H9 (cell line): Measurements from ENCODE around the gene GLB1L2. TPM values are rescaled to one million over a fixed set of nuclear protein-coding genes. Genes with fewer than 3 reads are reported as not detected.

Experiments
- DNase-seq: peaks from one replicate; pipeline ENCODE4 v3.0.0-alpha.2; 2017
- H2AFZ ChIP-seq: one replicate; pipeline ENCODE4 v1.6.1; 2013; ENCODE audit warnings: mild to moderate bottlenecking, low read length, control low read depth, moderate library complexity
- H2AK5ac ChIP-seq: 2 replicates; pipeline ENCODE4 v1.6.1; 2013; ENCODE audit warnings: low read length, control low read depth, mixed read lengths; ENCODE audit not compliant: insufficient read length
- H2BK120ac ChIP-seq: one replicate; pipeline ENCODE4 v1.6.1; 2013; ENCODE audit warnings: low read depth, mild to moderate bottlenecking, low read length, control low read depth, inconsistent platforms; ENCODE audit not compliant: poor library complexity, severe bottlenecking
- H2BK12ac ChIP-seq: 2 replicates; pipeline ENCODE4 v1.6.1; 2013; ENCODE audit warnings: low read length, control low read depth, mixed read lengths, low read depth; ENCODE audit not compliant: insufficient read length
- H2BK15ac ChIP-seq: 2 replicates; pipeline ENCODE4 v1.6.1; 2013; ENCODE audit warnings: low read depth, low read length, control low read depth
- H2BK20ac ChIP-seq: one replicate; pipeline ENCODE4 v1.6.1; 2013; ENCODE audit warnings: low read depth, mild to moderate bottlenecking, low read length, control low read depth, inconsistent platforms; ENCODE audit not compliant: poor library complexity, severe bottlenecking
- H2BK5ac ChIP-seq: 2 replicates; pipeline ENCODE4 v1.6.1; 2013; ENCODE audit warnings: low read length, control low read depth, mixed read lengths; ENCODE audit not compliant: insufficient read length
- H3K14ac ChIP-seq: 2 replicates; pipeline ENCODE4 v1.6.1; 2013; ENCODE audit warnings: low read length, control low read depth; ENCODE audit not compliant: insufficient read depth
- H3K18ac ChIP-seq: 2 replicates; pipeline ENCODE4 v1.6.1; 2013; ENCODE audit warnings: low read depth, mild to moderate bottlenecking, mixed read lengths, low read length, control low read depth; ENCODE audit not compliant: insufficient read length
- H3K23ac ChIP-seq: 2 replicates; pipeline ENCODE4 v1.6.1; 2013; ENCODE audit warnings: low read length, control low read depth, mixed read lengths, low read depth; ENCODE audit not compliant: insufficient read length
- H3K23me2 ChIP-seq: 2 replicates; pipeline ENCODE4 v1.6.1; 2013; ENCODE audit warnings: low read depth, mild to moderate bottlenecking, mixed read lengths, low read length, control low read depth; ENCODE audit not compliant: insufficient read length, poor library complexity, severe bottlenecking
- H3K27ac ChIP-seq: 2 replicates; pipeline ENCODE4 v1.5.1; 2013; ENCODE audit warnings: low read length, control low read depth, mixed read lengths, low read depth; ENCODE audit not compliant: insufficient read length
- H3K27me3 ChIP-seq: 2 replicates; pipeline ENCODE4 v1.6.1; 2013; ENCODE audit warnings: low read length, control low read depth, inconsistent platforms; ENCODE audit not compliant: insufficient read depth
- H3K4ac ChIP-seq: 2 replicates; pipeline ENCODE4 v1.6.1; 2013; ENCODE audit warnings: low read depth, mild to moderate bottlenecking, control low read depth, inconsistent platforms, low read length, moderate library complexity
- H3K4me1 ChIP-seq: 2 replicates; pipeline ENCODE4 v1.6.1; 2013; ENCODE audit warnings: low read length, control low read depth, inconsistent platforms; ENCODE audit not compliant: insufficient read depth
- H3K4me2 ChIP-seq: 2 replicates; pipeline ENCODE4 v1.6.1; 2013; ENCODE audit warnings: low read length, control low read depth, mixed read lengths; ENCODE audit not compliant: insufficient read length, insufficient read depth
- H3K56ac ChIP-seq: 2 replicates; pipeline ENCODE4 v1.6.1; 2013; ENCODE audit warnings: low read depth, mild to moderate bottlenecking, mixed read lengths, low read length, control low read depth; ENCODE audit not compliant: insufficient read length
- H3K79me1 ChIP-seq: 2 replicates; pipeline ENCODE4 v1.6.1; 2013; ENCODE audit warnings: low read depth, mild to moderate bottlenecking, moderate library complexity, low read length, control low read depth, inconsistent platforms; ENCODE audit not compliant: insufficient read depth, poor library complexity, severe bottlenecking
- H3K79me2 ChIP-seq: 2 replicates; pipeline ENCODE4 v1.6.1; 2013; ENCODE audit warnings: low read length, control low read depth, inconsistent platforms; ENCODE audit not compliant: insufficient read depth
- H3K9ac ChIP-seq: 2 replicates; pipeline ENCODE4 v1.6.1; 2013; ENCODE audit warnings: low read length, control low read depth, mixed read lengths; ENCODE audit not compliant: insufficient read length; ENCODE audit errors: extremely low read depth
- H3K9me3 ChIP-seq: one replicate; pipeline ENCODE4 v1.6.1; 2013; ENCODE audit warnings: low read depth, low read length, inconsistent platforms; ENCODE audit not compliant: control insufficient read depth
- H3T11ph ChIP-seq: one replicate; pipeline ENCODE4 v1.6.1; 2013; ENCODE audit warnings: mild to moderate bottlenecking, low read length, control low read depth, inconsistent platforms
- H4K20me1 ChIP-seq: one replicate; pipeline ENCODE4 v1.6.1; 2013; ENCODE audit not compliant: control insufficient read depth, insufficient read length, insufficient read depth
- H4K5ac ChIP-seq: 2 replicates; pipeline ENCODE4 v1.6.1; 2013; ENCODE audit warnings: low read depth, mild to moderate bottlenecking, mixed read lengths, low read length, control low read depth; ENCODE audit not compliant: insufficient read length
- H4K8ac ChIP-seq: replicated peaks from 2 replicates; pipeline ENCODE4 v1.6.1; 2013; ENCODE audit warnings: low read length, control low read depth, mixed read lengths, low read depth; ENCODE audit not compliant: insufficient read length
- H4K91ac ChIP-seq: 2 replicates; pipeline ENCODE4 v1.6.1; 2013; ENCODE audit warnings: low read depth, mild to moderate bottlenecking, moderate library complexity, mixed read lengths, low read length, control low read depth; ENCODE audit not compliant: insufficient read length
- H3K27ac Mint-ChIP-seq, 3 experiments: 2 replicates in 2 of 3; 3 replicates in 1 of 3; pipeline ENCODE4 v1.8.0; 2020 to 2021; ENCODE audit warnings: mixed read lengths in 3 of 3, mild to moderate bottlenecking in 1 of 3, moderate library complexity in 1 of 3
- H3K27me3 Mint-ChIP-seq: 2 replicates; pipeline ENCODE4 v1.8.0; 2021; ENCODE audit warnings: low read depth, mild to moderate bottlenecking, moderate library complexity, mixed read lengths
- H3K36me3 Mint-ChIP-seq, 3 experiments: 2 replicates in 2 of 3; 3 replicates in 1 of 3; pipeline ENCODE4 v1.8.0; 2020 to 2021; ENCODE audit warnings: low read depth in 3 of 3, mixed read lengths in 3 of 3; ENCODE audit not compliant: insufficient read depth in 1 of 3
- H3K4me1 Mint-ChIP-seq, 2 experiments: 2 replicates each; pipeline ENCODE4 v1.8.0; 2020; ENCODE audit warnings: mixed read lengths in 2 of 2
- H3K4me3 Mint-ChIP-seq, 2 experiments: 2 replicates in 1 of 2; 3 replicates in 1 of 2; pipeline ENCODE4 v1.8.0; 2020 to 2021; ENCODE audit warnings: mild to moderate bottlenecking in 2 of 2, mixed read lengths in 2 of 2, moderate library complexity in 1 of 2
- H3K9me3 Mint-ChIP-seq, 2 experiments: 2 replicates in 1 of 2; 3 replicates in 1 of 2; pipeline ENCODE4 v1.8.0; 2020; ENCODE audit warnings: mild to moderate bottlenecking in 2 of 2, mixed read lengths in 2 of 2, moderate library complexity in 1 of 2
- WGBS: extraction: QIAGEN DNeasy Blood & Tissue Kit; methylation state at CpG from one replicate; pipeline ENCODE4 v1.1.7; 2013; ENCODE audit warnings: missing lambda C conversion rate, low lambda C conversion rate, mixed read lengths; ENCODE audit not compliant: insufficient read length; ENCODE audit errors: extremely low coverage; 5-methylcytosine and 5-hydroxymethylcytosine counted together
- total RNA-seq: library from RNA; stranded (reverse); gene quantifications from 2 replicates; pipeline ENCODE4 v1.2.1, GENCODE V29; 2021
- TF ChIP-seq, protein P1 (sequence below): fragments of 200-600 bp; sonication (generic); conservative IDR thresholded peaks from 3 replicates; pipeline ENCODE4 v1.8.0; 2021; ENCODE audit warnings: antibody characterized with exemption, mild to moderate bottlenecking

Gene GLB1L2
- total RNA-seq, 1 experiment from 2014 or later, result 2.4 TPM

DNA sequence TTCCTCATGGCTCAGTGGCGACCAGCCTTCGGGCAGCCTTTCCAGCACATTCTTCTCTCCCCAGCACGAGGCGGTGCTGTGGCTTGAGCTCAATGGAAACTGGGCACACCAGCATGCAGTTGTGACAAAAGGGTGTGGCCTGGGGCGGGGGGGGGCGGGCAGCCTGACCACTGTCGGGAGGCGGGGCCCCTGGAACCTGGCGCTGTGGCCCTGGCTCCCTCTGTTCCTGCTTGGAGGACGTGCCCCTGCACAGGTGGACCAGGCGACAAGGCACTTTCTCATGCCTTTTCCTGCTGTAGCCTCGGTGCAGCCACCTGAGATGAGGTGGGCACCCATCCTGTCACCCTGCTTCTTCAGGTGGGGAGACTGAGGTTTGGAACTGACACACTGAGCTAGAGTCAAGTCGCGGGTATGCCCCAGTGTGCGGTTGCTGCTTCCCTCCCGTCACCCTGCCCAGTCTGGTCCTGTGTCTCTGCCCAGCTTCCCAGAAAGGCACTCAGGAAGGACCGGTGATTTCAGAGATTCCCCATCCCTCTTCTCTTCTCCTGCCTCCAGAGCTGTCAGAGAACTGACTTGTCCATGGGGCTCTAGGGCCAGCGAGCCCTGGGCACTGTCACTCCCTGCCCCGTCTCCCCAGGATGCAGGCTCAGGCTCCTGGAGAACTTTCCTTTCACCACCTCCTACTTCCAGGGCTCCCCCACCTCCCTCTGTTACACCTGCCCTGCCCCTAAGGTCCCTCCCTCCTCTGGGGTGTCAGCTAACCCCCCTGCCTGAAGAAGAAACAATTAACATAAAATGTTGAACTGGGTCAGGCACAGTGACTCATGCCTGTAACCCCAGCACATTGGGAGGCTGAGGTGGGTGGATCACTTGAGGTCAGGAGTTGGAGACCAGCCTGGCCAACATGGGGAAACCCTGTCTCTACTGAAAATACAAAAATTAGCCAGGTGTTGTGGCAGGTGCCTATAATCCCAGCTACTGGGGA, 70.3 kb downstream of the GLB1L2 start:
- Histone ChIP-seq H3K9ac (no peak overlapping the region), H2BK20ac (no peak overlapping the region), H3K27ac (no peak overlapping the region), H3K14ac (no peak overlapping the region; the same call in 1 of the 2 replicates), H3K79me1 (no peaks in the 10 kb centered on the region), H3K79me2 (peaks cover 1% of the 10 kb centered on the region; the same call in 1 of the 2 replicates), H3K23ac (no peak overlapping the region), H3K23me2 (no peaks in the 10 kb centered on the region), H2BK5ac (no peak overlapping the region), H3K4ac (no peak overlapping the region), H4K91ac (no peak overlapping the region), H2BK120ac (no peak overlapping the region), H3T11ph (no peak overlapping the region), H3K56ac (no peak overlapping the region), H2AFZ (no peak overlapping the region), H3K27me3 (no peaks in the 10 kb centered on the region), H3K9me3 (no peaks in the 10 kb centered on the region), H3K18ac (no peak overlapping the region), H2BK15ac (no peak overlapping the region), H4K20me1 (no peaks in the 10 kb centered on the region), H3K4me1 (peaks cover 1% of the 10 kb centered on the region; the same call in 1 of the 2 replicates), H4K5ac (no peak overlapping the region), H2AK5ac (no peak overlapping the region), H2BK12ac (no peak overlapping the region), H4K8ac (no peak overlapping the region), H3K4me2 (no peak overlapping the region)
- H3K9me3 Mint-ChIP-seq, result no peaks in the 10 kb centered on the region; a peak in 1 of 5 replicates
- TF ChIP-seq, protein P1, sequence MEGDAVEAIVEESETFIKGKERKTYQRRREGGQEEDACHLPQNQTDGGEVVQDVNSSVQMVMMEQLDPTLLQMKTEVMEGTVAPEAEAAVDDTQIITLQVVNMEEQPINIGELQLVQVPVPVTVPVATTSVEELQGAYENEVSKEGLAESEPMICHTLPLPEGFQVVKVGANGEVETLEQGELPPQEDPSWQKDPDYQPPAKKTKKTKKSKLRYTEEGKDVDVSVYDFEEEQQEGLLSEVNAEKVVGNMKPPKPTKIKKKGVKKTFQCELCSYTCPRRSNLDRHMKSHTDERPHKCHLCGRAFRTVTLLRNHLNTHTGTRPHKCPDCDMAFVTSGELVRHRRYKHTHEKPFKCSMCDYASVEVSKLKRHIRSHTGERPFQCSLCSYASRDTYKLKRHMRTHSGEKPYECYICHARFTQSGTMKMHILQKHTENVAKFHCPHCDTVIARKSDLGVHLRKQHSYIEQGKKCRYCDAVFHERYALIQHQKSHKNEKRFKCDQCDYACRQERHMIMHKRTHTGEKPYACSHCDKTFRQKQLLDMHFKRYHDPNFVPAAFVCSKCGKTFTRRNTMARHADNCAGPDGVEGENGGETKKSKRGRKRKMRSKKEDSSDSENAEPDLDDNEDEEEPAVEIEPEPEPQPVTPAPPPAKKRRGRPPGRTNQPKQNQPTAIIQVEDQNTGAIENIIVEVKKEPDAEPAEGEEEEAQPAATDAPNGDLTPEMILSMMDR, result no peak
- no peaks in the 10 kb centered on the region for H3K27me3 Mint-ChIP-seq
- H3K4me3 Mint-ChIP-seq, result no peak overlapping the region
- peaks cover 11 to 15% (median 11%) of the 10 kb centered on the region in 3 experiments; a peak in 4 of 7 replicates for H3K36me3 Mint-ChIP-seq
- H3K27ac Mint-ChIP-seq, result no peak overlapping the region
- peaks cover 12 to 14% of the 10 kb centered on the region in 2 experiments for H3K4me1 Mint-ChIP-seq
- no CpG with 5 or more reads among the region's 19 CpGs for WGBS
- DNase-seq, result no peak
